OCI-LY7 (cell line): Measurements from ENCODE around the gene PPP1R10.
A peak's percentile ranks its signal among the peaks of the same experiment; 100 is the strongest.

Experiments
- CTCF ChIP-seq: fragments of 200-600 bp; sonication (generic); conservative IDR thresholded peaks from 2 replicates; pipeline ENCODE4 v1.5.1; 2014; ENCODE audit warnings: mild to moderate bottlenecking, antibody characterized with exemption, low read length, moderate library complexity, mixed read lengths
- EZH2phosphoT487 ChIP-seq: fragments of 200-600 bp; sonication (generic); IDR thresholded peaks from 2 replicates; pipeline ENCODE4 v1.6.1; 2018; ENCODE audit warnings: low read depth, borderline replicate concordance, mild to moderate bottlenecking, mixed run types, antibody characterized with exemption, low read length, moderate library complexity, mixed read lengths

GRCh38 chr6:30626484-30627366 is 9.7 kb upstream of the PPP1R10 start, which contains the start of gene ATAT1:
- TF ChIP-seq EZH2phosphoT487 (no peak), CTCF (peak; percentile 69)
